ENCODE measurements around the gene NDUFS2. TPM values are rescaled to one million over a fixed set of nuclear protein-coding genes. Genes with fewer than 3 reads are reported as not detected.

Gene NDUFS2
- total and polyA plus RNA-seq, 2 experiments from 2014 or later, result 103 to 163 TPM

DNA sequence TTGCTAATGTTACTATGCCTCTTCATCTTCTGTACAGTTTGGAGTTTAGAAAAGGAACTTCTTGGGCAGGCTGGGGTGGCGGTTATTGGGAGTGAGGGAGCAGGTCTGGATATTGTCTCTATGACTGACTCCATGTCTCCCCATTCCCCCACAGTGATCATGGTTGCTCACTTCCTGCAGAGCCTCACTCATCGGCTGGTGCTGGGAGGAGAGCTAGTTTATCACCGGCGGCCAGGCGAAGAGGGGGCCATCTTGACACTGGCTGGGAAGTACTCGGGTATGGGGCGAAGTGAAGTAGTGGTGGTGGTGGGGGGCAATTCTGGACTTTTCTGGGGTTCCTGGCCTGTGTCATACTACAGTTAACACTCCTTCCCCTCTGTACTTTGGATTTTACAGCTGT lies 25.9 kb downstream of the NDUFS2 start:
- H3K9me2 ChIP-seq (replicated peaks; ENCODE audit: insufficient read depth), result no peaks in the 10 kb centered on the region
- H4K20me1 ChIP-seq (ENCODE audit: insufficient read depth, poor library complexity, severe bottlenecking), result no peaks in the 10 kb centered on the region
- H3K36me3 ChIP-seq (replicated peaks; ENCODE audit: insufficient read depth, low read depth), result no peaks in the 10 kb centered on the region
- no peaks in the 10 kb centered on the region for H3K27me3 ChIP-seq
- TF ChIP-seq, protein P1, sequence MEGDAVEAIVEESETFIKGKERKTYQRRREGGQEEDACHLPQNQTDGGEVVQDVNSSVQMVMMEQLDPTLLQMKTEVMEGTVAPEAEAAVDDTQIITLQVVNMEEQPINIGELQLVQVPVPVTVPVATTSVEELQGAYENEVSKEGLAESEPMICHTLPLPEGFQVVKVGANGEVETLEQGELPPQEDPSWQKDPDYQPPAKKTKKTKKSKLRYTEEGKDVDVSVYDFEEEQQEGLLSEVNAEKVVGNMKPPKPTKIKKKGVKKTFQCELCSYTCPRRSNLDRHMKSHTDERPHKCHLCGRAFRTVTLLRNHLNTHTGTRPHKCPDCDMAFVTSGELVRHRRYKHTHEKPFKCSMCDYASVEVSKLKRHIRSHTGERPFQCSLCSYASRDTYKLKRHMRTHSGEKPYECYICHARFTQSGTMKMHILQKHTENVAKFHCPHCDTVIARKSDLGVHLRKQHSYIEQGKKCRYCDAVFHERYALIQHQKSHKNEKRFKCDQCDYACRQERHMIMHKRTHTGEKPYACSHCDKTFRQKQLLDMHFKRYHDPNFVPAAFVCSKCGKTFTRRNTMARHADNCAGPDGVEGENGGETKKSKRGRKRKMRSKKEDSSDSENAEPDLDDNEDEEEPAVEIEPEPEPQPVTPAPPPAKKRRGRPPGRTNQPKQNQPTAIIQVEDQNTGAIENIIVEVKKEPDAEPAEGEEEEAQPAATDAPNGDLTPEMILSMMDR (IDR thresholded peaks at IDR 0.05; ENCODE audit: poor library complexity), result no peak
- TF ChIP-seq EZH2 (IDR thresholded peaks at IDR 0.05; ENCODE audit: borderline replicate concordance) (no peak), EZH2phosphoT487 (IDR thresholded peaks at IDR 0.05; ENCODE audit: low read depth, severe bottlenecking, unreplicated experiment) (no peak)
- no peak overlapping the region for H2AFZ ChIP-seq
- H3K27ac ChIP-seq, result no peak overlapping the region
- DNase-seq (ENCODE audit: low spot score), result no peak
- peaks cover 4% of the 10 kb centered on the region for H3K79me2 ChIP-seq
- H3K4me2 ChIP-seq, result peak overlapping the region; percentile 79
- no peak overlapping the region for H3K4me3 ChIP-seq
- H3K9me3 ChIP-seq (ENCODE audit: low read depth), result no peaks in the 10 kb centered on the region
- H3K4me1 ChIP-seq (ENCODE audit: insufficient read depth), result peaks cover 10% of the 10 kb centered on the region
- WGBS (ENCODE audit: low lambda C conversion rate, missing lambda C conversion rate), result 88% methylated on average over 7 of the region's 7 CpGs

DNA sequence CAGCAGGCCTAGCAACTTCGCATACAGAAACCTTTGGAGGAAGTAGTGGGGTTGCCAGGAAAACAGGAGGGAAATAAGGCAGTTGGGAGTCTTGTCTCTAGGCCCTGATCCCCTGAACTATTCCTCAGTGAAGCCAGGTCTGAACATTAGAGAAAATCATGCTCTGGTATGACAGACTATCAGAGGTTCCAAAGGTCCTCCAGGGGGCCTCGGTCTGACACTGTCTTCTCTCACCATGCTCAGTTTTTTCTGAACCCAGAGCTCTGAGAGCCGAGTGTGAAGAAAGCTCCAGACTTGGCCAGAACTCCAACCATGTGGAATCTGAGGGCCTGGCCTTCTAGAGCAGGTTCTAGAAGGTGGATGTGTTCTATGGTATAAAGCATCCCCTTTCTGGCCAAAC lies 27.7 kb downstream of the NDUFS2 start:
- no peaks in the 10 kb centered on the region for H3K9me3 ChIP-seq (ENCODE audit: low read depth)
- H3K36me3 ChIP-seq (replicated peaks; ENCODE audit: insufficient read depth, low read depth), result no peaks in the 10 kb centered on the region
- H3K4me2 ChIP-seq, result no peak overlapping the region
- 61% methylated on average over 3 of the region's 3 CpGs for WGBS (ENCODE audit: low lambda C conversion rate, missing lambda C conversion rate)
- H3K79me2 ChIP-seq, result peaks cover 4% of the 10 kb centered on the region
- no peak overlapping the region for H2AFZ ChIP-seq
- H3K9me2 ChIP-seq (replicated peaks; ENCODE audit: insufficient read depth), result no peaks in the 10 kb centered on the region
- no peak overlapping the region for H3K27ac ChIP-seq
- no peak overlapping the region for H3K4me3 ChIP-seq
- no peak for TF ChIP-seq EZH2phosphoT487 (IDR thresholded peaks at IDR 0.05; ENCODE audit: low read depth, severe bottlenecking, unreplicated experiment)
- TF ChIP-seq, protein P1 (IDR thresholded peaks at IDR 0.05; ENCODE audit: poor library complexity), result no peak
- TF ChIP-seq EZH2 (IDR thresholded peaks at IDR 0.05; ENCODE audit: borderline replicate concordance), result no peak
- H3K27me3 ChIP-seq, result no peaks in the 10 kb centered on the region
- peaks cover 10% of the 10 kb centered on the region for H3K4me1 ChIP-seq (ENCODE audit: insufficient read depth)
- H4K20me1 ChIP-seq (ENCODE audit: insufficient read depth, poor library complexity, severe bottlenecking), result no peaks in the 10 kb centered on the region
- DNase-seq (ENCODE audit: low spot score), result no peak

DNA sequence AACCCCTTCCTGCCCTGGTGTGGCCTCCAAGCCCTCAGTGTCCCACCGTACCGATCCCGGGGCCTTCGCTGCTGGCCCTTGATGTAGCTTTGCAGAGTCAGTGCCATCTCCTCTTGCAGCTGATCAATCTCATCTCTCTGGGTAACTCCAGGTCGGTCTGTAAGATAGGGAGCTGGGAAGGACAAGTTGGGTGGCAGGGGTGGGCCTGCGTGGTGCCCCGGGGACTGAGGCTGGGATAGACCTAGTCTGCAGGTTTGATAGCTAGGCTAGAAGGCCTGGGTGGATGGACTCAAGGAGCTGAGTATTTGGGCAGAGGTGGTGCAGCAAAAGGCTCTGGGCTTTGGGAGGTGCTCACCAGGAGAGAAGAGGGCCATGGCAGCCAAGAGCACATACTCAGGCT lies 28.6 kb downstream of the NDUFS2 start:
- no peak overlapping the region for H3K4me3 ChIP-seq
- peaks cover 10% of the 10 kb centered on the region for H3K4me1 ChIP-seq (ENCODE audit: insufficient read depth)
- no peak overlapping the region for H3K27ac ChIP-seq
- DNase-seq (ENCODE audit: low spot score), result no peak
- H2AFZ ChIP-seq, result no peak overlapping the region
- H3K9me3 ChIP-seq (ENCODE audit: low read depth), result no peaks in the 10 kb centered on the region
- peaks cover 4% of the 10 kb centered on the region for H3K79me2 ChIP-seq
- H3K4me2 ChIP-seq, result no peak overlapping the region
- H3K9me2 ChIP-seq (replicated peaks; ENCODE audit: insufficient read depth), result no peaks in the 10 kb centered on the region
- WGBS (ENCODE audit: low lambda C conversion rate, missing lambda C conversion rate), result 97% methylated on average over 7 of the region's 7 CpGs
- no peaks in the 10 kb centered on the region for H4K20me1 ChIP-seq (ENCODE audit: insufficient read depth, poor library complexity, severe bottlenecking)
- no peaks in the 10 kb centered on the region for H3K36me3 ChIP-seq (replicated peaks; ENCODE audit: insufficient read depth, low read depth)
- TF ChIP-seq EZH2 (IDR thresholded peaks at IDR 0.05; ENCODE audit: borderline replicate concordance), result no peak
- TF ChIP-seq, protein P1 (IDR thresholded peaks at IDR 0.05; ENCODE audit: poor library complexity), result no peak
- no peak for TF ChIP-seq EZH2phosphoT487 (IDR thresholded peaks at IDR 0.05; ENCODE audit: low read depth, severe bottlenecking, unreplicated experiment)
- no peaks in the 10 kb centered on the region for H3K27me3 ChIP-seq

DNA sequence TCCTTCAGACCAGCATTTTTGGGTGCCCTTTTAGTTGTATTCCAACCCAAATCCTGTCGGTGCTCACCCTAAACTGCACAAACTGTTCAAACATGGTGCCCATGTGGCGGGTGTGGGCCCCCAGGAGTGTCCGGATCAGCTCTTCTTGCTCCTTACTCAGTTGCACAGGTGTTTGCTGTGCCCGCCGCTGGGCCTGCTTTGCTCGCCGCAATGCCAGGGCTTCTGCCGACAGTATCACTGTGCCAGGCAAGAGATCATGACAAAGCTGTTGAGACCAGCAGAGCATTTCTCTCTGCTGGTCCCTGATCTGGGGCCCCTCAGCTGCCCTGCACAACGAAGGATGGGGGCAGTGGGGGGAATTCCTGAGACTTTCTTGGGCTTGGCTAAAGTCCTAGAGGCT lies 30.9 kb downstream of the NDUFS2 start:
- Histone ChIP-seq H3K9me2 (replicated peaks; ENCODE audit: insufficient read depth) (no peaks in the 10 kb centered on the region), H3K27ac (no peak overlapping the region), H3K79me2 (no peaks in the 10 kb centered on the region), H3K9me3 (ENCODE audit: low read depth) (no peaks in the 10 kb centered on the region), H4K20me1 (ENCODE audit: insufficient read depth, poor library complexity, severe bottlenecking) (no peaks in the 10 kb centered on the region), H3K36me3 (replicated peaks; ENCODE audit: insufficient read depth, low read depth) (no peaks in the 10 kb centered on the region), H3K4me2 (no peak overlapping the region), H3K27me3 (no peaks in the 10 kb centered on the region), H2AFZ (no peak overlapping the region), H3K4me1 (ENCODE audit: insufficient read depth) (no peaks in the 10 kb centered on the region), H3K4me3 (no peak overlapping the region)
- TF ChIP-seq, protein P1 (IDR thresholded peaks at IDR 0.05; ENCODE audit: poor library complexity), result no peak
- TF ChIP-seq EZH2phosphoT487 (IDR thresholded peaks at IDR 0.05; ENCODE audit: low read depth, severe bottlenecking, unreplicated experiment) (no peak), EZH2 (IDR thresholded peaks at IDR 0.05; ENCODE audit: borderline replicate concordance) (no peak)
- WGBS (ENCODE audit: low lambda C conversion rate, missing lambda C conversion rate), result 91% methylated on average over 9 of the region's 9 CpGs
- no peak for DNase-seq (ENCODE audit: low spot score)
